COR-L47 (cell line): ENCODE results near the gene TPPP3.
"Not testable (repeated sequence)": the region's sequence is repeated elsewhere in the genome, so short reads cannot be mapped to it uniquely, and the experiment has no call there.

ENCODE experiments used
- DNase-seq: peaks from one replicate; lab custom pipeline; 2025; lab: John Stamatoyannopoulos, UW

Gene TPPP3

GRCh38 chr16:67426022-67426421, 32.7 kb upstream of the TPPP3 start:
- no peak for DNase-seq

- no peak for DNase-seq
Observed at GRCh38 chr16:67425580-67425979, 32.3 kb upstream of the TPPP3 start.

- DNase-seq: no peak
Observed at GRCh38 chr16:67425061-67425460, 31.8 kb upstream of the TPPP3 start.

GRCh38 chr16:67424261-67424615, 30.9 kb upstream of the TPPP3 start:
- DNase-seq: no peak

- DNase-seq: no peak
Observed at GRCh38 chr16:67423611-67424260, 30.4 kb upstream of the TPPP3 start.

- DNase-seq: no peak
Observed at GRCh38 chr16:67423015-67423414, 29.7 kb upstream of the TPPP3 start.

- no peak for DNase-seq
Observed at GRCh38 chr16:67421030-67421429, 27.7 kb upstream of the TPPP3 start.

GRCh38 chr16:67419931-67420330, 26.6 kb upstream of the TPPP3 start:
- DNase-seq: no peak

GRCh38 chr16:67419502-67419901, 26.2 kb upstream of the TPPP3 start:
- DNase-seq: no peak

GRCh38 chr16:67417333-67418061, 24.2 kb upstream of the TPPP3 start:
- no peak for DNase-seq

- DNase-seq: no peak
Observed at GRCh38 chr16:67415872-67416793, 22.8 kb upstream of the TPPP3 start, which contains the start of gene ZDHHC1. Gene ZDHHC1 (minus strand): TSS chr16:67416477. CDS start chr16:67407775, 8,702 bp downstream.

GRCh38 chr16:67415421-67415820, 22.1 kb upstream of the TPPP3 start:
- DNase-seq: not testable (repeated sequence)

GRCh38 chr16:67413978-67414911, 20.9 kb upstream of the TPPP3 start:
- no peak for DNase-seq

GRCh38 chr16:67412294-67412693, 19.0 kb upstream of the TPPP3 start:
- no peak for DNase-seq

GRCh38 chr16:67411339-67411738, 18.0 kb upstream of the TPPP3 start:
- DNase-seq: no peak

GRCh38 chr16:67409631-67410030, 16.3 kb upstream of the TPPP3 start:
- DNase-seq: no peak

- no peak for DNase-seq
Observed at GRCh38 chr16:67407788-67408452, 14.6 kb upstream of the TPPP3 start.

- DNase-seq: no peak
Observed at GRCh38 chr16:67407176-67407787, 14.0 kb upstream of the TPPP3 start.

GRCh38 chr16:67406111-67406971, 13.0 kb upstream of the TPPP3 start:
- DNase-seq: no peak

GRCh38 chr16:67405336-67405735, 12.0 kb upstream of the TPPP3 start:
- DNase-seq: no peak
